Measurements from ENCODE around the gene JSRP1.

GRCh38 chr19:2259336-2259735 is 3.1 kb upstream of the JSRP1 start:
- TF ChIP-seq CTCF (conservative IDR thresholded peaks at IDR 0.05; ENCODE audit: low read length) (no peak), EZH2phosphoT487 (IDR thresholded peaks at IDR 0.05; ENCODE audit: borderline replicate concordance, low read depth, low read length) (no peak)
